Right cardiac atrium (tissue), 5 donors: ENCODE results near the gene TSSC4. TPM values are rescaled to one million over a fixed set of nuclear protein-coding genes. Genes with fewer than 3 reads are reported as not detected.

Experiments used
- ATAC-seq, 2 donors: fragments of 200-7000 bp; cut with Tn5 transposase; one replicate each; pipeline versions ENCODE4 v1.8.0 to v1.9.1; 2020; ENCODE audit warnings: moderate library complexity in 2 of 2, mild to moderate bottlenecking in 1 of 2
- DNase-seq, 3 donors: peaks; one replicate each; pipeline ENCODE4 v3.0.0-alpha.2; 2020
- H3K27ac ChIP-seq: one replicate; pipeline ENCODE4 v1.5.1; 2013; ENCODE audit warnings: mild to moderate bottlenecking, low read length, control low read depth, moderate library complexity
- H3K27me3 ChIP-seq: one replicate; pipeline ENCODE4 v1.6.1; 2013; ENCODE audit not compliant: control insufficient read depth, insufficient read depth
- H3K4me1 ChIP-seq: one replicate; pipeline ENCODE4 v1.6.1; 2013; ENCODE audit warnings: low read length; ENCODE audit not compliant: control insufficient read depth, insufficient read depth
- H3K4me3 ChIP-seq: one replicate; pipeline ENCODE4 v1.5.1; 2013; ENCODE audit warnings: low read length, control low read depth
- H3K9me3 ChIP-seq: one replicate; pipeline ENCODE4 v1.6.1; 2013; ENCODE audit warnings: low read length; ENCODE audit not compliant: control insufficient read depth
- WGBS: extraction: QIAGEN DNeasy Blood & Tissue Kit; methylation state at CpG from one replicate; pipeline ENCODE4 v1.1.7; 2013; 5-methylcytosine and 5-hydroxymethylcytosine counted together
- intact Hi-C, 4 donors: fragments of 100-400 bp; cut with DNase I; formaldehyde crosslinking; loops; one replicate each; pipeline versions ENCODE4 v1.11.0 to v1.14.0; 2022 to 2023
- polyA plus RNA-seq: library from polyadenylated mRNA; stranded (reverse); fragments of 200-250 nt; gene quantifications from one replicate; pipeline ENCODE4 v1.2.3, GENCODE V29; 2013
- total RNA-seq, 4 donors: library from RNA; stranded (reverse); fragmentation: NEBNext Ultra II Directional; extraction: Animal tissue kit (Norgen Biotek cat#: 25700); gene quantifications; one replicate each; pipeline ENCODE4 v1.2.1, GENCODE V29; 2021
- donor health status: healthy with polysubstance abuse.
- donor health status: DM: no; HTN: yes; CAD: no.
- donor health status: DM: no; HTN: no; CAD: no.
- donor health status: DM: no; HTN: yes; CAD: no; lungs with severe emphysema.
- donor health status: DM: yes; HTN: yes; CAD: no.

TSSC4 gene
- total and polyA plus RNA-seq, 5 donors = 30.5 to 50.4 (median 35.4) TPM

- Histone ChIP-seq H3K9me3 (no peaks in the 10 kb centered on the region), H3K4me1 (peaks cover 2% of the 10 kb centered on the region), H3K27ac (no peak overlapping the region), H3K27me3 (no peaks in the 10 kb centered on the region), H3K4me3 (no peak overlapping the region)
- ATAC-seq (no peak), DNase-seq (no peak)
- intact Hi-C loops = no loop called here
- 60% methylated on average over 12 of the region's 12 CpGs for WGBS
Measured at GRCh38 chr11:2447253-2447950, 46.9 kb downstream of the TSSC4 start.

GRCh38 chr11:2447951-2448650, 47.6 kb downstream of the TSSC4 start:
- no peaks in the 10 kb centered on the region for H3K9me3 ChIP-seq
- intact Hi-C loops = no loop called here
- no peaks in the 10 kb centered on the region for H3K27me3 ChIP-seq
- no peak for ATAC-seq
- no peak overlapping the region for H3K4me3 ChIP-seq
- no peak for DNase-seq
- H3K4me1 ChIP-seq = peaks cover 2% of the 10 kb centered on the region
- no peak overlapping the region for H3K27ac ChIP-seq
- 74% methylated on average over 10 of the region's 10 CpGs for WGBS

- 83% methylated on average over 21 of the region's 21 CpGs for WGBS
- ATAC-seq (peak; percentile 41 to 42), DNase-seq (peak in 1 of 3 donors; percentile 67)
- H3K4me3 ChIP-seq = no peak overlapping the region
- H3K27ac ChIP-seq = no peak overlapping the region
- H3K9me3 ChIP-seq = no peaks in the 10 kb centered on the region
- peaks cover 2% of the 10 kb centered on the region for H3K4me1 ChIP-seq
- intact Hi-C loops = no loop called here
- H3K27me3 ChIP-seq = no peaks in the 10 kb centered on the region
Measured at GRCh38 chr11:2448661-2449547, 48.4 kb downstream of the TSSC4 start.

- no peak for DNase-seq
- 61% methylated on average over 26 of the region's 26 CpGs for WGBS
- peaks cover 2% of the 10 kb centered on the region for H3K4me1 ChIP-seq
- intact Hi-C loops = no loop called here
- no peak overlapping the region for H3K27ac ChIP-seq
- H3K9me3 ChIP-seq = no peaks in the 10 kb centered on the region
- no peaks in the 10 kb centered on the region for H3K27me3 ChIP-seq
- no peak for ATAC-seq
- H3K4me3 ChIP-seq = no peak overlapping the region
Measured at GRCh38 chr11:2449548-2450320, 49.2 kb downstream of the TSSC4 start.

- Histone ChIP-seq H3K4me1 (peaks cover 2% of the 10 kb centered on the region), H3K27ac (no peak overlapping the region), H3K27me3 (no peaks in the 10 kb centered on the region), H3K4me3 (no peak overlapping the region), H3K9me3 (no peaks in the 10 kb centered on the region)
- DNase-seq (no peak), ATAC-seq (no peak)
- intact Hi-C loops = no loop called here
- WGBS = 84% methylated on average over 19 of the region's 19 CpGs
Measured at GRCh38 chr11:2450321-2451041, 49.9 kb downstream of the TSSC4 start.

- no peak overlapping the region for H3K4me3 ChIP-seq
- no peaks in the 10 kb centered on the region for H3K27me3 ChIP-seq
- DNase-seq (no peak), ATAC-seq (no peak)
- peaks cover 2% of the 10 kb centered on the region for H3K4me1 ChIP-seq
- intact Hi-C loops = no loop called here
- no peak overlapping the region for H3K27ac ChIP-seq
- H3K9me3 ChIP-seq = no peaks in the 10 kb centered on the region
- 89% methylated on average over 15 of the region's 15 CpGs for WGBS
Measured at GRCh38 chr11:2451336-2451735, 50.8 kb downstream of the TSSC4 start.

- 67% methylated on average over 6 of the region's 6 CpGs for WGBS
- Histone ChIP-seq H3K4me3 (no peak overlapping the region), H3K4me1 (peaks cover 2% of the 10 kb centered on the region), H3K27ac (no peak overlapping the region), H3K27me3 (no peaks in the 10 kb centered on the region), H3K9me3 (no peaks in the 10 kb centered on the region)
- ATAC-seq (no peak), DNase-seq (no peak)
- intact Hi-C loops = no loop called here
Measured at GRCh38 chr11:2451916-2452315, 51.4 kb downstream of the TSSC4 start.

- Histone ChIP-seq H3K4me3 (no peak overlapping the region), H3K27me3 (no peaks in the 10 kb centered on the region), H3K9me3 (no peaks in the 10 kb centered on the region), H3K27ac (no peak overlapping the region), H3K4me1 (peaks cover 2% of the 10 kb centered on the region)
- peak in 1 of 2 donors; percentile 25 for ATAC-seq
- DNase-seq = no peak
- intact Hi-C loops = no loop called here
- 56% methylated on average over 20 of the region's 20 CpGs for WGBS
Measured at GRCh38 chr11:2452321-2453012, 51.9 kb downstream of the TSSC4 start.

- 96% methylated on average over 5 of the region's 5 CpGs for WGBS
- no peak overlapping the region for H3K4me3 ChIP-seq
- ATAC-seq = no peak
- no peaks in the 10 kb centered on the region for H3K9me3 ChIP-seq
- intact Hi-C loops = no loop called here
- H3K27me3 ChIP-seq = no peaks in the 10 kb centered on the region
- H3K4me1 ChIP-seq = peaks cover 2% of the 10 kb centered on the region
- DNase-seq = no peak
- H3K27ac ChIP-seq = no peak overlapping the region
Measured at GRCh38 chr11:2453436-2453835, 52.9 kb downstream of the TSSC4 start.
